Right lobe of liver (tissue), 6 donors: ENCODE measurements around the gene CLCA2. TPM values are rescaled to one million over a fixed set of nuclear protein-coding genes. Genes with fewer than 3 reads are reported as not detected.

ENCODE experiments used
- ATAC-seq, 4 donors: fragments of 200-7000 bp; cut with Tn5 transposase; one replicate each; pipeline ENCODE4 v1.9.1; 2020; ENCODE audit warnings: mild to moderate bottlenecking in 4 of 4, moderate library complexity in 4 of 4
- DNase-seq, 3 donors: peaks; one replicate each; pipeline ENCODE4 v3.0.0-alpha.2; 2020
- H3K27ac ChIP-seq, 3 donors: fragments of 200-600 bp; one replicate each; pipeline ENCODE4 v1.8.0; 2022
- H3K27me3 ChIP-seq, 2 donors: fragments of 200-600 bp; one replicate each; pipeline ENCODE4 v1.8.0; 2022
- H3K36me3 ChIP-seq, 4 donors: fragments of 200-600 bp; sonication (generic) in 1 of 4; one replicate each; pipeline versions ENCODE4 v1.5.1 to v1.8.0; 2017 to 2022; ENCODE audit warnings: control low read depth in 1 of 4
- H3K4me1 ChIP-seq, 4 donors: fragments of 200-600 bp; sonication (generic) in 1 of 4; one replicate each; pipeline versions ENCODE4 v1.5.1 to v1.8.0; 2017 to 2022; ENCODE audit warnings: control low read depth in 1 of 4
- H3K4me3 ChIP-seq, 3 donors: fragments of 200-600 bp; one replicate each; pipeline ENCODE4 v1.8.0; 2022
- H3K9me3 ChIP-seq, 4 donors: fragments of 200-600 bp; sonication (generic) in 1 of 4; one replicate each; pipeline versions ENCODE4 v1.5.1 to v1.8.0; 2017 to 2022; ENCODE audit warnings: control low read depth in 1 of 4
- POLR2A ChIP-seq: fragments of 450-650 bp; IDR thresholded peaks from one replicate; pipeline ENCODE4 v1.6.1; 2017; ENCODE audit warnings: antibody characterized with exemption, mild to moderate bottlenecking
- WGBS: methylation state at CpG from one replicate; pipeline ENCODE4 v1.1.6; 2018; ENCODE audit warnings: low coverage, low lambda C conversion rate; ENCODE audit not compliant: insufficient coverage; ENCODE audit errors: missing lambda C conversion rate; 5-methylcytosine and 5-hydroxymethylcytosine counted together
- intact Hi-C, 2 donors: fragments of 100-400 bp; cut with DNase I; formaldehyde crosslinking; loops; one replicate each; pipeline versions ENCODE4 v1.11.2 to v1.14.1; 2022
- total RNA-seq, 6 experiments: library from RNA; depleted of rRNA in 2 of 6; stranded (reverse); fragments of >200 nt in 2 of 6; fragmentation: NEBNext Ultra II Directional in 3 of 6; extraction: Animal tissue kit (Norgen Biotek cat#: 25700) in 3 of 6; gene quantifications; one replicate each; pipeline versions ENCODE4 v1.1.0 to v1.2.4, GENCODE V29; 2016 to 2023
- TF ChIP-seq, protein P1 (sequence below), 4 donors: fragments of 200-600 bp in 3 of 4; fragments of 450-650 bp in 1 of 4; IDR thresholded peaks; one replicate each; pipeline versions ENCODE4 v1.5.1 to v1.8.0; 2016 to 2022; ENCODE audit warnings: antibody characterized with exemption in 4 of 4, mild to moderate bottlenecking in 2 of 4
- donor health status: DM: no; HTN: yes; CAD: no.
- donor health status: DM: no; HTN: no; CAD: no.
- donor health status: DM: no; HTN: no; CAD: no.
- donor health status: DM: no; HTN: yes; CAD: no.
- donor health status: DM: no; HTN: yes; CAD: no.

CLCA2 gene
- total RNA-seq, 6 experiments from 2014 or later = not detected

DNA sequence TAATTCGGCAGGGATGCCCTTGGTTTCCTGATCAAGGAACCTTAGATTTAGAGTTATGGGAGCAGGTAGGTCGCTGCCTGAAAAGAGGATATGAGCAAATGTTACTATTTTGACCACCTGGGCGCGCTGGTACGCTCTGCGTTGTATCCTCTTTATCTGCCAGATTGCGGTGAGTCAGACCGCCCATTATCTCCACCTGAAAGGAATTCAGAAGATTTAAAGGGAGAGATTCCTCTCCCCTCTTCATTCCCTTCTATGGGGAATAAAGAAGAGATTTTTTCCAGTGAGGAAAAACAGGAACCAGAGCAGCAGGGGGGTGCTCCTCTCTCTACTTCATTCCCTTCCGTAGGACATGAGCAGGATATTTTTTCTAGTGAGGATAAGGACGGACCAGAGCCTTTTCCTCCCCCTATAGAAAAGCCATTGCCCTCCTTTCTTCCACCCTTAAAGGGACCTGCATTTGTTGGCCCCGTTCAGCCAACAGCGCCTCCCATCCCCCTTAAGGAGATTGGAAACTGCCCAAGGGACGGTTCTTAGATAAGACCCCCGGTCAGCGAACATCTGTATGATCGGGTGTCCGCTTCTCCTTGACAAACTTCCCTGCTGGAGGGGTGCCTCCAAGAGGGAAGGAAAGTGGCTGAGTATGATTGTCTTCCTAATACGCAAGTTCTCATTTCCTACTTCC is 78.9 kb downstream of the CLCA2 start:
- 28% methylated on average over 17 of the region's 18 CpGs for WGBS
- Histone ChIP-seq H3K36me3 (no peaks in the 10 kb centered on the region), H3K4me1 (peaks cover 0 to 6% (median 0%) of the 10 kb centered on the region in 4 donors), H3K9me3 (no peaks in the 10 kb centered on the region), H3K4me3 (peak overlapping the region; percentile 1 to 31 (median 14)), H3K27ac (no peak overlapping the region), H3K27me3 (no peaks in the 10 kb centered on the region)
- intact Hi-C loops = no loop called here
- peak in 1 of 3 donors; percentile 42 for DNase-seq
- ATAC-seq = peak; percentile 49 to 87 (median 66)
- TF ChIP-seq, protein P1, sequence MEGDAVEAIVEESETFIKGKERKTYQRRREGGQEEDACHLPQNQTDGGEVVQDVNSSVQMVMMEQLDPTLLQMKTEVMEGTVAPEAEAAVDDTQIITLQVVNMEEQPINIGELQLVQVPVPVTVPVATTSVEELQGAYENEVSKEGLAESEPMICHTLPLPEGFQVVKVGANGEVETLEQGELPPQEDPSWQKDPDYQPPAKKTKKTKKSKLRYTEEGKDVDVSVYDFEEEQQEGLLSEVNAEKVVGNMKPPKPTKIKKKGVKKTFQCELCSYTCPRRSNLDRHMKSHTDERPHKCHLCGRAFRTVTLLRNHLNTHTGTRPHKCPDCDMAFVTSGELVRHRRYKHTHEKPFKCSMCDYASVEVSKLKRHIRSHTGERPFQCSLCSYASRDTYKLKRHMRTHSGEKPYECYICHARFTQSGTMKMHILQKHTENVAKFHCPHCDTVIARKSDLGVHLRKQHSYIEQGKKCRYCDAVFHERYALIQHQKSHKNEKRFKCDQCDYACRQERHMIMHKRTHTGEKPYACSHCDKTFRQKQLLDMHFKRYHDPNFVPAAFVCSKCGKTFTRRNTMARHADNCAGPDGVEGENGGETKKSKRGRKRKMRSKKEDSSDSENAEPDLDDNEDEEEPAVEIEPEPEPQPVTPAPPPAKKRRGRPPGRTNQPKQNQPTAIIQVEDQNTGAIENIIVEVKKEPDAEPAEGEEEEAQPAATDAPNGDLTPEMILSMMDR (IDR thresholded peaks at IDR 0.05) = no peak
- no peak for TF ChIP-seq POLR2A

DNA sequence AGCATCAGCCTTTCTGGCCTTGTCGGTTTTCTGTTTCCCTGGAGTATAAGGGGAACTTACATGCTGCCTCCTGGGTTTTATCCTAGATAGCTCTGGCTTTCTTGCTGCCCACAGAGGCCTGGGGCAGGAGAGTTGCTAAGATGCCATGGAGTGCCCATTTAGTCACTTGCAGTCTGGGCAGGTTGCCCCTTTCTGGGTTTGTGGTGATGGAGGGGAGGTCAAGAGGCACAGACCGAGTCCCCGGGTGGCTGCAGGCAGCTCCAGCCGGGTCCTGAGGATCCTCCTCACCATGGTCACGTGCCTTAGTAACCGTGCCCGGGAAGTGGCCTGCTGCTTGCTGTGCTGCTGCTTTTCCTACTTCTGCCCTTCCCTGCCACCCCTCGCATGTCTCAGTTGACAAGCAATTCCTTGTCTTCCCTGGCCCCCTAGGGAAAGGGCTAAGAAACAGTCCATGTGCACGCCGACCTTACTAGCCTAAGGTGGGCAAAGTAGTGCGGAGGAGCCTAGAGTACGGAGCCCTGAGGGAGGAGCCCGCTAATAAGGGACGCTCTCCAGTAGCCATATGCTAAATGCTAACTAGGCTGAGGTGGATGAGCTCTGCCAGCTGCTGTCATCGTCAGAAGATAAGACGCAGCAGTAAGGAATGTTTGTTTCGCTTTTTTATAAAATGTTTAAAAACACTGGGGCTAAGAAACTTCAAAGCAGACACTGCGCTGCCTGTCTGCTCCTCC is 79.6 kb downstream of the CLCA2 start:
- Histone ChIP-seq H3K27ac (no peak overlapping the region), H3K36me3 (no peaks in the 10 kb centered on the region), H3K4me3 (peak overlapping the region; percentile 1 to 31 (median 8)), H3K27me3 (no peaks in the 10 kb centered on the region), H3K4me1 (peaks cover 0 to 6% (median 0%) of the 10 kb centered on the region in 4 donors), H3K9me3 (no peaks in the 10 kb centered on the region)
- intact Hi-C loops = no loop called here
- TF ChIP-seq, protein P1 (IDR thresholded peaks at IDR 0.05) = no peak
- no peak for TF ChIP-seq POLR2A
- ATAC-seq (peak in 3 of 4 donors; percentile 21 to 40 (median 33)), DNase-seq (peak in 2 of 3 donors; percentile 32 to 58)
- WGBS = 16% methylated on average over 13 of the region's 18 CpGs

DNA sequence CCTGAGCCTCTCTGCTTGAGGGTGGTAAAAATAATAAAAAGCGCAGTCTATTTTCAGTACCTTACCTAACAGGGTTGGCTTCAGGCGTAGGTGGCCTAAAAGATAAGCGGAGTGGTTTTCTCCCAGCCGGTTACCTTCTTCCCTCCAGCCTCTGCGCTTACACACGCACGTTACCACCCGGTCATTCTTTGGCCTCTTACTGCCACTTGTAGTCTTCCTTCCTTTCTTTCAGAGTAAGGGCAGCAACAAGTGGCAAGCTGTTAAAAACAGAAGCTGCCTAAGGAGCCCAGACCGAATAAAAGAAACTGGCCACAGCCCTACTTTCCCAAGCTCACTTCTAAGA is 80.1 kb downstream of the CLCA2 start:
- peaks cover 0 to 6% (median 0%) of the 10 kb centered on the region in 4 donors for H3K4me1 ChIP-seq
- H3K36me3 ChIP-seq = no peaks in the 10 kb centered on the region
- no peak for ATAC-seq
- H3K9me3 ChIP-seq = no peaks in the 10 kb centered on the region
- H3K27ac ChIP-seq = no peak overlapping the region
- WGBS = 43% methylated on average over 9 of the region's 9 CpGs
- intact Hi-C loops = no loop called here
- peak overlapping the region in 1 of 3 donors; percentile 31 for H3K4me3 ChIP-seq
- TF ChIP-seq, protein P1 (IDR thresholded peaks at IDR 0.05) = no peak
- no peak for TF ChIP-seq POLR2A
- DNase-seq = no peak
- no peaks in the 10 kb centered on the region for H3K27me3 ChIP-seq

DNA sequence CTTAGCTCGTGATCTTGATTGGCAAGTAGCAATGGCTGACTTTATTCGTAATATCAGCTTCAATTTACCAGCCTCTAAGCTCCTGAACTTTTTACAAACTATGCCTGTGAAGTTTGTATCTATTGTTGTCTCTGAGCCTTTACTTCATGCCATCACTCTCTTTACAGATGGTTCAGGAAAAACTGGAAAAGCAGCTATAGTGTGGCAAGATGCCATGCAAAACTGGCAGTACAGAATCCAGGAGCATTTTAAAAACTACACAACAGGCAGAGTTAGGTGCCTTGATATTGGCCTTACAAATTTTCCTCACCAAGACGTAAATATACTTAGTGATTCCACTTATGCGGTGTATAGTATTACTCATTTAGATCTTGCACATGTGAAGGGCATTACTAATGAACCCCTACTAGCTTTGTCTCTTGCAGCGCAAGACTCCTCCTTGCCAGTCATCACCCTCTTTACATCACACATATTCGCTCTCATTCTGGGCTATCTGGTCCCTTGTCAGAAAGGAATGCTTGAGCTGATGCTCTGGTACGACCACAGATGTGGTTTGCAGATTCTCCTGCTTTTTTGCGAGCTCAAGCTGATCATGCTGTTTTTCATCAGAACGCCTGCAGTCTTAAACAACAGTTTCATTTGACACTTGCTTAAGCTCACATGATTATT is 81.1 kb downstream of the CLCA2 start:
- no peaks in the 10 kb centered on the region for H3K36me3 ChIP-seq
- H3K27ac ChIP-seq = no peak overlapping the region
- no peaks in the 10 kb centered on the region for H3K9me3 ChIP-seq
- peaks cover 0 to 6% (median 0%) of the 10 kb centered on the region in 4 donors for H3K4me1 ChIP-seq
- DNase-seq (no peak), ATAC-seq (no peak)
- WGBS = 55% methylated on average over 9 of the region's 9 CpGs
- intact Hi-C loops = no loop called here
- H3K27me3 ChIP-seq = no peaks in the 10 kb centered on the region
- TF ChIP-seq, protein P1 (IDR thresholded peaks at IDR 0.05) = no peak
- TF ChIP-seq POLR2A = no peak
- H3K4me3 ChIP-seq = no peak overlapping the region
